Liver (tissue), 9 donors: ENCODE results near the gene BHLHE23. TPM values are rescaled to one million over a fixed set of nuclear protein-coding genes. Genes with fewer than 3 reads are reported as not detected.

Experiments used
- DNase-seq: peaks from one replicate; pipeline ENCODE4 v3.0.0-alpha.2; 2017; ENCODE audit warnings: low spot score
- H3K27ac ChIP-seq, 2 donors: one replicate each; pipeline ENCODE4 v1.7.0; 2013; ENCODE audit warnings: inconsistent platforms in 2 of 2, low read length in 2 of 2, control low read depth in 1 of 2, low read depth in 1 of 2, mild to moderate bottlenecking in 1 of 2
- H3K27me3 ChIP-seq, 4 donors: one replicate each; pipeline versions ENCODE4 v1.6.1 to v1.7.0; 2013; ENCODE audit warnings: low read length in 3 of 4, inconsistent platforms in 1 of 4, mild to moderate bottlenecking in 1 of 4, moderate library complexity in 1 of 4; ENCODE audit not compliant: control insufficient read depth in 4 of 4, insufficient read depth in 4 of 4
- H3K36me3 ChIP-seq, 4 donors: one replicate each; pipeline versions ENCODE4 v1.6.1 to v1.7.0; 2013; ENCODE audit warnings: low read length in 3 of 4, mild to moderate bottlenecking in 3 of 4, low read depth in 1 of 4, moderate library complexity in 1 of 4; ENCODE audit not compliant: control insufficient read depth in 4 of 4, insufficient read depth in 3 of 4
- H3K4me1 ChIP-seq, 4 donors: one replicate each; pipeline versions ENCODE4 v1.6.1 to v1.7.0; 2013; ENCODE audit warnings: low read length in 3 of 4, mild to moderate bottlenecking in 3 of 4, moderate library complexity in 1 of 4; ENCODE audit not compliant: control insufficient read depth in 4 of 4, insufficient read depth in 4 of 4
- H3K4me3 ChIP-seq, 3 donors: one replicate each; pipeline versions ENCODE4 v1.6.1 to v1.7.0; 2013; ENCODE audit warnings: low read length in 3 of 3, control low read depth in 1 of 3, low read depth in 1 of 3, mild to moderate bottlenecking in 1 of 3
- H3K9ac ChIP-seq, 2 donors: one replicate each; pipeline ENCODE4 v1.7.0; 2013; ENCODE audit warnings: low read length in 2 of 2, mild to moderate bottlenecking in 2 of 2, moderate library complexity in 2 of 2, control low read depth in 1 of 2, low read depth in 1 of 2
- H3K9me3 ChIP-seq, 4 donors: one replicate each; pipeline versions ENCODE4 v1.6.1 to v1.7.0; 2013; ENCODE audit warnings: low read length in 3 of 4; ENCODE audit not compliant: control insufficient read depth in 4 of 4
- EGR1 ChIP-seq, 2 donors: IDR thresholded peaks; 2 replicates each; pipeline ENCODE4 v1.6.1; 2016 to 2018; ENCODE audit warnings: antibody characterized with exemption in 2 of 2, low read depth in 2 of 2
- GABPA ChIP-seq, 2 donors: IDR thresholded peaks in 1 of 2; conservative IDR thresholded peaks in 1 of 2; 2 replicates each; pipeline ENCODE4 v1.6.1; 2016; ENCODE audit warnings: antibody characterized with exemption in 2 of 2, mild to moderate bottlenecking in 1 of 2, moderate library complexity in 1 of 2
- RAD21 ChIP-seq, 2 donors: IDR thresholded peaks; 2 replicates each; pipeline ENCODE4 v1.6.1; 2016; ENCODE audit warnings: antibody characterized with exemption in 2 of 2, mild to moderate bottlenecking in 2 of 2
- WGBS: extraction: QIAGEN DNeasy Blood & Tissue Kit; methylation state at CpG from one replicate; pipeline ENCODE4 v1.1.7; 2013; 5-methylcytosine and 5-hydroxymethylcytosine counted together
- polyA plus RNA-seq, 2 donors: library from polyadenylated mRNA; stranded (reverse) in 1 of 2; unstranded in 1 of 2; fragments of 200-250 nt in 1 of 2; fragments of >200 nt in 1 of 2; fragmentation: Nextera tagmentation in 1 of 2; extraction: Ambion mirVana in 1 of 2; gene quantifications; one replicate each; pipeline versions ENCODE4 v1.2.1 to v1.2.3, GENCODE V29; 2013 to 2015
- total RNA-seq, 2 donors: library from RNA; depleted of rRNA; stranded (reverse); fragments of >200 nt; gene quantifications; one replicate each; pipeline ENCODE4 v1.2.3, GENCODE V29; 2014
- TF ChIP-seq, protein P1 (sequence below): IDR thresholded peaks from 2 replicates; pipeline ENCODE4 v1.6.1; 2016; ENCODE audit warnings: antibody characterized with exemption
- TF ChIP-seq, protein P2 (sequence below): fragments of 150-350 bp; IDR thresholded peaks from 2 replicates; pipeline ENCODE4 v1.5.1; 2017; ENCODE audit warnings: improper control_type of control experiment, low read depth, low read length; ENCODE audit not compliant: missing input control
- donor health status: healthy.
- donor health status: healthy.
- donor health status: healthy.
- donor health status: healthy.
- donor health status: healthy.

Gene BHLHE23
- total and polyA plus RNA-seq, 4 donors = not detected

DNA sequence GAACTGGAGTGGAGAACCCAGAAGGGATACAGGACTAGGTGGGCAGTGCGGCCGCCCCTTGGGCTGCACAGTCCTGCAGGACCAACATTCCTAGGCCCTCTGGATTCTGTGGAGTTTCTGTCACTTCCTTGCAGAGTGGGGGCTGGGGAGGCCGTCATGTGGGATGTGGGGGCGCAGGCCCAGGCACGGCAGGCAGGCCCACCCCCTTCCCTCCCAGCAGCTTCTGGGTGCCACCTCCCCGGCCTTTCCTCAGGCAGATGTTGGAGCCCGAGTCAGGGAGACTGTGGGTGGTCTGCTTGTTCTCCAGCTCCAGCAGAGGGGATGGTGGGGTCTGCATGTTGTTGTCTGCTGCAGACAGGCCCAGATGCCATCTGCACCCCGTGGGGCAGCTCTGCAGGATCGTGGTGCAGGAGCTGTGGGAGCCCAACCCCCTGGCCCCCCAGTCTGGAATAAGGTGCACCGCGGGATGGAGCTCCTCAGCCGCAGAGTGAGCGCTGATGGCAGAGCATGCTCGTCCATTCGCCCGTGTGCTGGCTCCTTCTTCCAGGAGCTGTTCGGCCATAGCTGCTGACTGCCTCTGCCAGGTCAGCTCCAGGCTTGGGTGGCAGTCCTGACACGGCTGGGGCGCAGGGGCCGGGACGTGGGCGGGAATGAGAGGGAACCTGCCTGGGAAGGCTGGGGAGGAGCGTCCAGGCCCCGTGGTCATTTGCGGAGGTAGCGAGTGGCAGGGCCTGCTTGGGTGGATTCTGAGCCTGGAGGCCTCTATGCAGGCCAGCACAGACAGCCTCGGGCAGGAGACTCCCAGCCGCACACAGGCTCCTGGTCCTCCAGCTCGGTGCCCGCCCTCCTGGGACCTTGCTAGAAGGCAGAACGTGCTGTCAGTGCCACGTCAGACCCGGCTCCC is 36.2 kb downstream of the BHLHE23 start:
- peaks cover 5 to 20% (median 10%) of the 10 kb centered on the region in 4 donors for H3K4me1 ChIP-seq
- peaks cover under 1 to 9% (median 3%) of the 10 kb centered on the region in 4 donors for H3K36me3 ChIP-seq
- no peak overlapping the region for H3K9ac ChIP-seq
- H3K9me3 ChIP-seq = no peaks in the 10 kb centered on the region
- no peak overlapping the region for H3K4me3 ChIP-seq
- no peak for DNase-seq
- 56% methylated on average over 33 of the region's 33 CpGs for WGBS
- TF ChIP-seq EGR1 (IDR thresholded peaks at IDR 0.05; ENCODE audit: low read depth in 2 of 2) (peak in 1 of 2 donors; percentile 53), GABPA (IDR thresholded peaks at IDR 0.05 in 1 of 2, conservative IDR thresholded peaks at IDR 0.05 in 1 of 2) (no peak)
- H3K27me3 ChIP-seq = peaks cover 0 to 8% (median 5%) of the 10 kb centered on the region in 4 donors
- H3K27ac ChIP-seq = no peak overlapping the region

DNA sequence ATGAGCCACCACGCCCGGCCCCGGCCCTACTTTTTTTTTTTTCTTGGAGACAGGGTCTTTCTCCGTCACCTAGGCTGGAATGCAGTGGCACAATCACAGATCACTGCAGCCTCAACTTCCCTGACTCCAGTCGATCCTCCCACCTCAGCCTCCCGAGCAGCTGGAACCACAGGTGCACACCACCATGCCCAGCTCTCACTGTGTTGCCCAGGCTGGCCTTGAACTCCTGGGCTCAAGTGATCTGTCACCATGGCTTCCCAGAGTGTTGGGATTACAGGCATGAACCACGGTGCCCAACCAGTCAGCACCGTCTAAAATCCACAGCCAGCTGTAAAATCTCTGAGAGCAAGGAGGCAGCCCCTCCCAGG is 36.8 kb downstream of the BHLHE23 start:
- WGBS = 73% methylated on average over 8 of the region's 8 CpGs
- no peak for DNase-seq
- Histone ChIP-seq H3K27ac (no peak overlapping the region), H3K27me3 (peaks cover 0 to 8% (median 5%) of the 10 kb centered on the region in 4 donors), H3K36me3 (peaks cover 6 to 16% (median 8%) of the 10 kb centered on the region in 4 donors), H3K9ac (no peak overlapping the region), H3K9me3 (no peaks in the 10 kb centered on the region), H3K4me3 (no peak overlapping the region), H3K4me1 (peaks cover 5 to 20% (median 10%) of the 10 kb centered on the region in 4 donors)
- TF ChIP-seq, protein P1, sequence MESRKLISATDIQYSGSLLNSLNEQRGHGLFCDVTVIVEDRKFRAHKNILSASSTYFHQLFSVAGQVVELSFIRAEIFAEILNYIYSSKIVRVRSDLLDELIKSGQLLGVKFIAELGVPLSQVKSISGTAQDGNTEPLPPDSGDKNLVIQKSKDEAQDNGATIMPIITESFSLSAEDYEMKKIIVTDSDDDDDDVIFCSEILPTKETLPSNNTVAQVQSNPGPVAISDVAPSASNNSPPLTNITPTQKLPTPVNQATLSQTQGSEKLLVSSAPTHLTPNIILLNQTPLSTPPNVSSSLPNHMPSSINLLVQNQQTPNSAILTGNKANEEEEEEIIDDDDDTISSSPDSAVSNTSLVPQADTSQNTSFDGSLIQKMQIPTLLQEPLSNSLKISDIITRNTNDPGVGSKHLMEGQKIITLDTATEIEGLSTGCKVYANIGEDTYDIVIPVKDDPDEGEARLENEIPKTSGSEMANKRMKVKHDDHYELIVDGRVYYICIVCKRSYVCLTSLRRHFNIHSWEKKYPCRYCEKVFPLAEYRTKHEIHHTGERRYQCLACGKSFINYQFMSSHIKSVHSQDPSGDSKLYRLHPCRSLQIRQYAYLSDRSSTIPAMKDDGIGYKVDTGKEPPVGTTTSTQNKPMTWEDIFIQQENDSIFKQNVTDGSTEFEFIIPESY = no peak

DNA sequence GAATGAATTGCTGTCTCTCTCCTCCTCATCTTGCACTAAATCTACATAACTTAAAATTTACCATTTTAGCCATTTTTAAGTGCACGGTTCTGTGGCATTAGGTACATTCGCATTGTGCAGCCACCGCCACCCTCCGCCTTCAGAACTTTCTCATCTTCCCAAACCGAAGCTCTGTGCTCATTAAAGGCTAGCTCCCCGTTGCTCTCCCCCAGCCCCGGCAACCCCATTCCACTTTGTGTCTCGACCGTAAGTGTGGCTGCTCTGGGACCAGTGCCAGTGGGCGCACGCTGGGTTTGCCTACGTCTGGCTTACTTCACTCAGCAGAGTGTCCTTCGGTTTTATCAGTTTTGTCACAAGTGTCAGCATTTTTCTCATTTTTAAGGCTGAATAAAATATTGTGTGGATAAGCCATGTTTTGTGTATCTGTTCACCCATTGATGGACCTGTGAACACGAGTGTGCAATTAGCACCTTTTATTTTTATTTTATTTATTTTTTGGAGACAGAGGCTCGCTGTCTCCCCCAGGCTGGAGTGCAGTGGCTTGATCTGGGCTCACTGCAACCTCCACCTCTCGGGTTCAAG is 37.5 kb downstream of the BHLHE23 start:
- Histone ChIP-seq H3K36me3 (peaks cover 13 to 22% (median 13%) of the 10 kb centered on the region in 4 donors), H3K4me1 (peaks cover 5 to 20% (median 10%) of the 10 kb centered on the region in 4 donors), H3K9ac (no peak overlapping the region), H3K27me3 (peaks cover 0 to 5% (median 3%) of the 10 kb centered on the region in 4 donors), H3K4me3 (no peak overlapping the region), H3K9me3 (no peaks in the 10 kb centered on the region), H3K27ac (peak overlapping the region in 1 of 2 donors; percentile 36)
- 37% methylated on average over 16 of the region's 16 CpGs for WGBS
- no peak for DNase-seq
- TF ChIP-seq RAD21 (IDR thresholded peaks at IDR 0.05) = no peak
- TF ChIP-seq, protein P2, sequence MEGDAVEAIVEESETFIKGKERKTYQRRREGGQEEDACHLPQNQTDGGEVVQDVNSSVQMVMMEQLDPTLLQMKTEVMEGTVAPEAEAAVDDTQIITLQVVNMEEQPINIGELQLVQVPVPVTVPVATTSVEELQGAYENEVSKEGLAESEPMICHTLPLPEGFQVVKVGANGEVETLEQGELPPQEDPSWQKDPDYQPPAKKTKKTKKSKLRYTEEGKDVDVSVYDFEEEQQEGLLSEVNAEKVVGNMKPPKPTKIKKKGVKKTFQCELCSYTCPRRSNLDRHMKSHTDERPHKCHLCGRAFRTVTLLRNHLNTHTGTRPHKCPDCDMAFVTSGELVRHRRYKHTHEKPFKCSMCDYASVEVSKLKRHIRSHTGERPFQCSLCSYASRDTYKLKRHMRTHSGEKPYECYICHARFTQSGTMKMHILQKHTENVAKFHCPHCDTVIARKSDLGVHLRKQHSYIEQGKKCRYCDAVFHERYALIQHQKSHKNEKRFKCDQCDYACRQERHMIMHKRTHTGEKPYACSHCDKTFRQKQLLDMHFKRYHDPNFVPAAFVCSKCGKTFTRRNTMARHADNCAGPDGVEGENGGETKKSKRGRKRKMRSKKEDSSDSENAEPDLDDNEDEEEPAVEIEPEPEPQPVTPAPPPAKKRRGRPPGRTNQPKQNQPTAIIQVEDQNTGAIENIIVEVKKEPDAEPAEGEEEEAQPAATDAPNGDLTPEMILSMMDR = no peak
